Embryonic facial prominence (tissue), 1 donor: ENCODE results near the gene BANK1.

Source experiments
- DNase-seq: peaks from one replicate; pipeline ENCODE4 v3.0.0-alpha.2; 2016; ENCODE audit errors: extremely low spot score

Gene BANK1, protein sequence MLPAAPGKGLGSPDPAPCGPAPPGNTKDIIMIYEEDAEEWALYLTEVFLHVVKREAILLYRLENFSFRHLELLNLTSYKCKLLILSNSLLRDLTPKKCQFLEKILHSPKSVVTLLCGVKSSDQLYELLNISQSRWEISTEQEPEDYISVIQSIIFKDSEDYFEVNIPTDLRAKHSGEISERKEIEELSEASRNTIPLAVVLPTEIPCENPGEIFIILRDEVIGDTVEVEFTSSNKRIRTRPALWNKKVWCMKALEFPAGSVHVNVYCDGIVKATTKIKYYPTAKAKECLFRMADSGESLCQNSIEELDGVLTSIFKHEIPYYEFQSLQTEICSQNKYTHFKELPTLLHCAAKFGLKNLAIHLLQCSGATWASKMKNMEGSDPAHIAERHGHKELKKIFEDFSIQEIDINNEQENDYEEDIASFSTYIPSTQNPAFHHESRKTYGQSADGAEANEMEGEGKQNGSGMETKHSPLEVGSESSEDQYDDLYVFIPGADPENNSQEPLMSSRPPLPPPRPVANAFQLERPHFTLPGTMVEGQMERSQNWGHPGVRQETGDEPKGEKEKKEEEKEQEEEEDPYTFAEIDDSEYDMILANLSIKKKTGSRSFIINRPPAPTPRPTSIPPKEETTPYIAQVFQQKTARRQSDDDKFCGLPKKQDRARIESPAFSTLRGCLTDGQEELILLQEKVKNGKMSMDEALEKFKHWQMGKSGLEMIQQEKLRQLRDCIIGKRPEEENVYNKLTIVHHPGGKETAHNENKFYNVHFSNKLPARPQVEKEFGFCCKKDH

GRCh38 chr4:101790521-101791181, at the start of gene BANK1:
BANK1 (plus strand) TSS chr4:101790730; CDS start chr4:101790881, 151 bp downstream.
- no peak for DNase-seq

GRCh38 chr4:101753721-101754120, 36.8 kb upstream of the BANK1 start:
- no peak for DNase-seq

DNA sequence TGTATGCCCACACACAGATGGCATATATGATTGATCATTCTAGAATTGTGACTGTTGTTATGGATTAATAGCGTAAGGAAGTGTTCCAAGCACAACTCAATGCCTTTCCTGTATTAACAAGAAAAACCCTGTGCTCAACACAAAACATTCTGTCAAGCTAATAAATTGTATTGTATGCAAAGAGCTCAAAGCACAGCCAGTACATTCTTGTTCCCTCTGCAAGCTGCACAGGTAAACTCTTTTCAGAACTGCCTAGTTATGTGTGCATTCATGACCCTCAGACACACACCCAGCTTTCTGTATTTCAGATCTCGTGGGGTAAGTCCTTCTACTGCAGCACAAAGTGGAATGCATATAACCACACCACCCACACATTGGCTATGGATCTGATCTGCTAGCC, 34.3 kb upstream of the BANK1 start:
- DNase-seq, result no peak

DNA sequence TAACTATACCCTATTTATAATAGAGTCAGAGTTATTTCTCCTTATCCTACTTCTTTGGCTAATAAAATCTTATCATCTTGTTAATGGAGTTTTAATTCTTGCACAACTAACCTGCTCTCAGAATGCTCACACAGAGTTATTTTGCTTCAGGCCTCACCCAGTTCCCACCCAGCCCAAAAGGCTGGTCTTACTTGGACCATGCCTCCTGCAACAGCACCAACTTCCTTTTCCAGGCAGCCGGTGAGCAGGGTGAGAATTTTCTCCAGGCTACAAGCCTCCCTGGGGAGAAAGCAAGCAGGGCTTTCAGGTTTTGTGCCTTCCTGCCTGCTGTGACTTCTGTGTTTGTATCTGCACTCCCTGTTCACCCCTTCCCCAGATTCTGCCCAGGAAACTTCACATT, 29.1 kb upstream of the BANK1 start:
- no peak for DNase-seq

GRCh38 chr4:101762025-101762424, 28.5 kb upstream of the BANK1 start:
- DNase-seq, result no peak

DNA sequence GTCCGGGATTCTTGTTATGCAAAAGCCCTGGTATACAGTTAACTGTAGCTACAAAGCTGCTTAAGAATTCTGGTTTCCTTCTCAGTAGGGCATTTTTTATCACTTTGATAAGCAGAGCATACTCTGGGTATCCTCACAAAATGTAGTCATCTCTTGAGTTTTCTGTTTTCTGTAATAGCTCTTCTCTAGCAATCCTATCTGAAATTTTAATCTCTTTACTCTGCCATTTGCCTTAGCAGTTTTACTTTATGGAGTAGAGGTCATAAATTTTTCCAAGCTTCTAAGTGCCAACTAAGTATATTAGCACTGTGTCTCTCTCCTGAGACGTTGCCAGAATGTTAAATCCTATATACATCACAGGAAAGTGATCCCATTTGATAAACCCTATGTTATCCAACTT, 28.0 kb upstream of the BANK1 start:
- DNase-seq, result no peak

DNA sequence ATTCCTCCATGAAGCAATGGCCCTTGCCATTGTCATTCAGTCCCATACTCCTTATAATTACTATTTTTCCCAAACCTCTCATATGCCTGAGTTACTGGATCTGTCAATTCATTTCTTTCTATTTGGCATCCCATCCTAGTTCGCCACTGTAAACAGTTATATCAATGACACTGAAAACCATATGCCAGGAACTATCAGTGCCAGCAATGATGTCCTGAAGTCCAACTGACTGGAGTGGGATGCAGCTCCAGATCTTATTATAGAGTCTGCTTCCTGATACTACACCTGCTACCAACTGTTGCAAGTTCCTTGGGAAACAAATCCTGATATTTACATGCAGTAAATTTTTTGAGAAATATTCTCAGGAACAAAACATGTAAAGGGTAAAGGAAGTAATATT, 27.0 kb upstream of the BANK1 start:
- DNase-seq, result no peak

- no peak for DNase-seq
Observed at GRCh38 chr4:101774807-101775206, 15.7 kb upstream of the BANK1 start.

DNA sequence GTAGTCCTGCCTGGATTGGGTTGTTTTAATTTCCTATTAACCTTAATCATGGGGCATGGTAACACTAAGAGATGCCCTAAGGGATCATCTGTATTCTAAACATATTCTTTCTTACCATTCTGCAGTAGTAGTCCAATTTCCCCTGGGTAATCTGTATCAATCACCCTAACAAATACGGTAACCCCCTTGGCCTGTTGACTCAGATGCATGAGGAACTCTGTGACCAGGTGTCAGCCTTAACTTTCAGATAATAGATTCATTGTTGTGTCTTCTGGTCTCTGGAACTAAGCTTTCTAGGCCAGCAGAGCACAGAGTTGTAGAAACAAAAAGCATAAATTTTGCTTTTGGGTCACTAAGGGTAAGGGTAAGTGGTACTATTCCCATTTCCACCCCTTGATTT, 13.1 kb upstream of the BANK1 start:
- no peak for DNase-seq

GRCh38 chr4:101780284-101780683, 10.2 kb upstream of the BANK1 start:
- no peak for DNase-seq

- DNase-seq, result no peak
Observed at GRCh38 chr4:101782546-101782945, 8.0 kb upstream of the BANK1 start.

- no peak for DNase-seq
Observed at GRCh38 chr4:101784957-101785356, 5.6 kb upstream of the BANK1 start.

GRCh38 chr4:101785486-101785885, 5.0 kb upstream of the BANK1 start:
- DNase-seq, result no peak

DNA sequence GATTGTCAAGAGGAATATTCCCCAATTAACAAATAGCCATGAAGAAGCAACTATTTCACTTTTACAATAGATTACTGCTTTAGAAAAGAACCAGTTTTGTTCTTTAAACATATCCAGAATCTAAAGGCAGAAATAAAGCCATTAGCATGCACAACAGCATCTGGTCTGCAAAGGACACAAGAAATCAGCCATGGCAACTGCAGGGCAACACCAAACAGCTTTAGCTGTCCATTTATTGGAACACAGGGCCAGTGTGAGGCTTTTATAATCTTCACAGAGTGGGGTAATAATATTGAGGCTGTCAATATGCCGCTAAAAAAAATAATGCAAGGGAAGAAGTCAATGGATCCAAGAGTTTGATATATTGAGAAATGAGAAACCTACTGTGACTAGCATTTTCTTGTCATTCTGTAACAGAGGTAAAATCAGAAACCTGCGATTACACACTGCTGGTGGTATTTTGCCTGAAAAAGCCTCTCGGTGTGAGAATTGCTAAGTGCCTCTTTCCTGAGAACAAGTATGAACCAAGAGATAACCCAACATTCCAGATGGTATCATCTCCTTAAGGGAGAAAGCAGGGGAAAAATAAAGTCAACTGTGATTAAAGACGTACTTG, 2.7 kb upstream of the BANK1 start:
- no peak for DNase-seq

GRCh38 chr4:101791182-101791558, 640 bp downstream of the BANK1 start:
- DNase-seq, result no peak

GRCh38 chr4:101792056-101792590, 1.6 kb downstream of the BANK1 start:
- no peak for DNase-seq

DNA sequence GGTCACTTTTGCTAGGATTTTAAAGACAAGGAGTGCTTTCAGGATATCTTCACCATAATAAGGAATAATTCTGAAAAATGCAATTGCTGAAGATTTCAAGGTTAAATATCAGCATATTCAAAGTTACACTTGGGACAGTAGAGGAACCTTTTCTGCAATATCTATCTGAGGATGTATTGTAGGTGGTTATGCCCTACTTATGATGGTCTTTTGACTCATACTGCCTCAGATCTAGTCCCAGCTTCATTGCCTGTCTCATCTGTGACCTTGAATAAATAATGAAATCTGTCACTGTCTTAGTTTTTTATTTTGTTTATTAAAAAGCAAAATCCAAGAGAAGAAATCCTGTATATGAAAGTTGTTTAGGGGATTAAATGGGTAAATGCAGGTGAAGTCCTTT, 2.9 kb downstream of the BANK1 start:
- no peak for DNase-seq

DNA sequence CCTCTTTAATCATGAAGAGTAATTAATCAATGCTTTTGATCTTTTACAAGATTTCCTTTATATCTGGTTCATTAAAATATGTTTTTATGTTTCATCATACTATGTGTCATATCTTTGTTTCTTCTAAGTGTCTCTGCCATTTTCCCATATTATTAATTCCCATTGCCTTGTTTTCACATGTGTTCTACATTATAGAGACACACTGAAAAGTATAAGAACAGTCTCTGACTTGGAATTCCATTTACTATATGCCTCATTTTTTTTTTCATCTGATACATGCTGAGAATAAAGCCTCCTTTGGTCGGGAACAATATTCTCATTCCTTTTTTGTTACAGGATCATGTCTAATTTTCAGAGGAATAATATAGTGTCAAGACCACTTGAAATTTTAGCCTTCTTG, 4.3 kb downstream of the BANK1 start:
- DNase-seq, result no peak

GRCh38 chr4:101795704-101796103, 5.2 kb downstream of the BANK1 start:
- DNase-seq, result no peak

DNA sequence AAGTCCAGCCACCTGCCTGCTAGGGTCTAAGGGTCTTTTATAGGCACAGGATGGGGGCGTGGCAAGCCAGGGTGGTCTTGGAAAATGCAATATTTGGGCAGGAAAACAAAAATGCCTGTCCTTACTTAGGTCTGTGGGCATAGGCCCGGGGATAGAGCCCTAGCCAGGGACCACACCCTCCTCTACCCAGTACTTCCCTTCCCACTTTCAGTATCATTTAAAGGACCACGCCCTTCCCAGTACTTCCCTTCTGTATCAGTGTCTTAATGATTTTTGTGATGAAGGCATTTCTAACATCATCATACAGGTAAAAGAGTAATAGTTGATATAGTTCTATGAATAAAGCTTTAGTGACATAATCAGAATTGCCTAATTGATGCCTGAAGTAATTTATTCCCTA, 11.4 kb downstream of the BANK1 start:
- no peak for DNase-seq

- DNase-seq, result no peak
Observed at GRCh38 chr4:101806914-101807313, 16.4 kb downstream of the BANK1 start.

DNA sequence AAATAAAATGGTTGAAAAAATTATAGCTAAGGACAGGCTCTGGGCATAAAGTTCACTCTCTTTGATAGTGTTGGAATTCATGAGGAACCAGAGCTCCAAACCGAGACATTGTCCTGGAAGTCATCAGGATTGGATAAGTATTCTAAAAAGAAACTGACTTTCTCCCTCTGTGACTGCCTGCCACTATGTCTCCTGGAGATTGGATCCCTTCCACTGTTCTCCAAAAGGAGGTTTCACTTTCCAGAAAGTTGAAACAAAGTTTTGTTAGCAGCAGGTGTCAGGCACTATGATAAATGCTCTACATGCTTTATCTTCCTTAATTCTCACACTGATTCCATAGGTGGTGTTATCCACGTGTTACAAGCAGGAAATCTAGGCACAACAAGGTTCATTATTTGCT, 16.8 kb downstream of the BANK1 start:
- DNase-seq, result no peak
